ENCODE data around the gene CARMIL1. TPM values are rescaled to one million over a fixed set of nuclear protein-coding genes. Genes with fewer than 3 reads are reported as not detected.
"Not testable (repeated sequence)": the region's sequence is repeated elsewhere in the genome, so short reads cannot be mapped to it uniquely, and the experiment has no call there.

Gene CARMIL1
- total RNA-seq, 2 experiments from 2014 or later: 3.6 to 4.1 TPM

- Mint-ChIP-seq H3K4me3 (no peak overlapping the region), H3K27me3 (no peaks in the 10 kb centered on the region), H3K4me1 (ENCODE audit: low read depth) (peaks cover 22% of the 10 kb centered on the region), H3K9me3 (no peaks in the 10 kb centered on the region), H3K27ac (no peak overlapping the region), H3K36me3 (ENCODE audit: low read depth) (no peaks in the 10 kb centered on the region)
- ChIA-PET CTCF (no interaction called here), POLR2A (interaction anchor here (0.9 kb wide), 1 partner anchor 20 kb away, joined by 3 read pairs; no protein-coding TSS in a partner anchor)
- TF ChIP-seq CTCF (IDR thresholded peaks at IDR 0.05): no peak
- intact Hi-C loops (cut with micrococcal nuclease): no loop called here
- ATAC-seq (no peak), DNase-seq (no peak)
These were observed 18.8 kb downstream of the CARMIL1 start for GRCh38 chr6:25297823-25298522.

GRCh38 chr6:25298523-25298865 is 19.3 kb downstream of the CARMIL1 start:
- CTCF ChIA-PET; DNase-seq; H3K27ac Mint-ChIP-seq; H3K27me3 Mint-ChIP-seq; H3K36me3 Mint-ChIP-seq (ENCODE audit: low read depth); H3K9me3 Mint-ChIP-seq; intact Hi-C loops (cut with micrococcal nuclease); ATAC-seq; H3K4me3 Mint-ChIP-seq: not testable (repeated sequence)
- POLR2A ChIA-PET: interaction anchor here (0.9 kb wide), 1 partner anchor 20 kb away, joined by 3 read pairs; no protein-coding TSS in a partner anchor
- H3K4me1 Mint-ChIP-seq (ENCODE audit: low read depth): peaks cover 22% of the 10 kb centered on the region

GRCh38 chr6:25301362-25301761 is 22.2 kb downstream of the CARMIL1 start:
- H3K27me3 Mint-ChIP-seq: no peaks in the 10 kb centered on the region
- CTCF ChIA-PET: interaction anchor here (0.7 to 1.7 kb wide), 2 partner anchors 9 to 189 kb away, joined by 3 to 6 read pairs; no protein-coding TSS in a partner anchor
- POLR2A ChIA-PET: no interaction called here
- ATAC-seq: no peak
- no peak overlapping the region for H3K4me3 Mint-ChIP-seq
- intact Hi-C loops (cut with micrococcal nuclease): no loop called here
- H3K36me3 Mint-ChIP-seq (ENCODE audit: low read depth): no peaks in the 10 kb centered on the region
- peaks cover 14% of the 10 kb centered on the region for H3K4me1 Mint-ChIP-seq (ENCODE audit: low read depth)
- no peak for DNase-seq
- no peak overlapping the region for H3K27ac Mint-ChIP-seq
- no peaks in the 10 kb centered on the region for H3K9me3 Mint-ChIP-seq
- no peak for TF ChIP-seq CTCF (IDR thresholded peaks at IDR 0.05)

GRCh38 chr6:25302151-25302550 is 23.0 kb downstream of the CARMIL1 start:
- intact Hi-C loops (cut with micrococcal nuclease): no loop called here
- H3K27ac Mint-ChIP-seq: no peak overlapping the region
- H3K4me1 Mint-ChIP-seq (ENCODE audit: low read depth): peaks cover 10% of the 10 kb centered on the region
- no peak overlapping the region for H3K4me3 Mint-ChIP-seq
- no peak for TF ChIP-seq CTCF (IDR thresholded peaks at IDR 0.05)
- H3K36me3 Mint-ChIP-seq (ENCODE audit: low read depth): no peaks in the 10 kb centered on the region
- ChIA-PET CTCF (interaction anchor here (1.7 kb wide), 1 partner anchor 188 kb away, joined by 6 read pairs; no protein-coding TSS in a partner anchor), POLR2A (interaction anchor here (0.5 kb wide), 1 partner anchor 1235 kb away, joined by 3 read pairs; no protein-coding TSS in a partner anchor)
- DNase-seq (no peak), ATAC-seq (no peak)
- H3K9me3 Mint-ChIP-seq: no peaks in the 10 kb centered on the region
- H3K27me3 Mint-ChIP-seq: no peaks in the 10 kb centered on the region

- Mint-ChIP-seq H3K4me3 (no peak overlapping the region), H3K27ac (no peak overlapping the region), H3K36me3 (ENCODE audit: low read depth) (no peaks in the 10 kb centered on the region), H3K27me3 (no peaks in the 10 kb centered on the region), H3K9me3 (no peaks in the 10 kb centered on the region), H3K4me1 (ENCODE audit: low read depth) (peaks cover 10% of the 10 kb centered on the region)
- DNase-seq (no peak), ATAC-seq (no peak)
- ChIA-PET POLR2A (no interaction called here), CTCF (no interaction called here)
- TF ChIP-seq CTCF (IDR thresholded peaks at IDR 0.05): no peak
- intact Hi-C loops (cut with micrococcal nuclease): no loop called here
These were observed 23.5 kb downstream of the CARMIL1 start for GRCh38 chr6:25302677-25303128.

Data from activated CD8-positive, alpha-beta T cell treated with anti-CD3 and anti-CD28 coated beads for 36 hours (primary cell).